ENCODE measurements around the gene CRIM1.

The CRIM1 gene

DNA sequence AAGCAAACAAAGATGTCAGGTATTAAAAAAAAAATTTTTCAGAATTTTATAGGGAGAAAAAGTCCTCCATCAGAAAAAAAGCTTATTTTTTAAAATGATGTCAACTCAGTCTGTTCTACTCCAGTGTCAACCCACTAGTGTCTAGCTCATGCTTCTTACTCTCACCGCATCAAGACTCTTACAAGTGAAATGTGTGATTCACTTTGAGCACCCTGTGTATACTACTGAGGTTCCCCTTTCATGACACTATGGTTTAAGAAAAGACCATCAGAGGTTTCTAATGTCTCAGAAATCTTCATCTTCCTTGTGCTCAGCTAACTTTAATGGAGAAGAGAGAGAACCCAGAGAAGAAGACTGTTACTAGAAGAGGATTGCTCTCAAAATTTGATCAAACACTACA lies 199.0 kb downstream of the CRIM1 start:
- H3K4me3 ChIP-seq = no peak overlapping the region
- TF ChIP-seq, protein P1, sequence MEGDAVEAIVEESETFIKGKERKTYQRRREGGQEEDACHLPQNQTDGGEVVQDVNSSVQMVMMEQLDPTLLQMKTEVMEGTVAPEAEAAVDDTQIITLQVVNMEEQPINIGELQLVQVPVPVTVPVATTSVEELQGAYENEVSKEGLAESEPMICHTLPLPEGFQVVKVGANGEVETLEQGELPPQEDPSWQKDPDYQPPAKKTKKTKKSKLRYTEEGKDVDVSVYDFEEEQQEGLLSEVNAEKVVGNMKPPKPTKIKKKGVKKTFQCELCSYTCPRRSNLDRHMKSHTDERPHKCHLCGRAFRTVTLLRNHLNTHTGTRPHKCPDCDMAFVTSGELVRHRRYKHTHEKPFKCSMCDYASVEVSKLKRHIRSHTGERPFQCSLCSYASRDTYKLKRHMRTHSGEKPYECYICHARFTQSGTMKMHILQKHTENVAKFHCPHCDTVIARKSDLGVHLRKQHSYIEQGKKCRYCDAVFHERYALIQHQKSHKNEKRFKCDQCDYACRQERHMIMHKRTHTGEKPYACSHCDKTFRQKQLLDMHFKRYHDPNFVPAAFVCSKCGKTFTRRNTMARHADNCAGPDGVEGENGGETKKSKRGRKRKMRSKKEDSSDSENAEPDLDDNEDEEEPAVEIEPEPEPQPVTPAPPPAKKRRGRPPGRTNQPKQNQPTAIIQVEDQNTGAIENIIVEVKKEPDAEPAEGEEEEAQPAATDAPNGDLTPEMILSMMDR (IDR thresholded peaks at IDR 0.05) = no peak
- H3K27me3 ChIP-seq = no peaks in the 10 kb centered on the region
- no peaks in the 10 kb centered on the region for H3K9me3 ChIP-seq
- H3K27ac ChIP-seq = peak overlapping the region; percentile 6 to 40
- H3K36me3 ChIP-seq = peaks cover 17 to 25% (median 25%) of the 10 kb centered on the region in 3 donors
- no peak for DNase-seq
- H3K4me1 ChIP-seq = peaks cover 0 to 39% (median 17%) of the 10 kb centered on the region in 4 donors
- intact Hi-C loops (cut with DNase I; ENCODE audit: low total_unique reads) = no loop called here

DNA sequence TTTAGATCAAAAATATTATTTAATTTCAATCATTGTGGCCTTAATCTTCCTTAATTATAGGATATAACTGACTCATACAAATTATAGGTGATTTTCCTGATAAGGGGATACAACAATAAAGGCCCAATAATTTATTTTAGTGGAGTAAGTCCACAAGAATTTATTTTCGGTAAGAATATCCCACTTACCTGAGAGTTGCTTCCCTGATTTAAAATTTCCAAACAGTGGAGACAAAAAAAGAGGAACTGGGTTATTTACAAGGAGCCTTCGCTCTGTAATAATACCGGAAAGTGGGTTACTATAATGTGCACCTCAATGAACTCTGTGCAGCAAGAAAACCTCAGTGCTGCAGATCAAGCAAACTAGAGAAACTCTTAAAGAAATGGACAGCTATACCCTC lies 200.2 kb downstream of the CRIM1 start:
- H3K9me3 ChIP-seq = no peaks in the 10 kb centered on the region
- no peak for DNase-seq
- TF ChIP-seq, protein P1 (IDR thresholded peaks at IDR 0.05) = no peak
- H3K27ac ChIP-seq = peak overlapping the region; percentile 9 to 57
- peaks cover 0 to 42% (median 17%) of the 10 kb centered on the region in 4 donors for H3K4me1 ChIP-seq
- intact Hi-C loops (cut with DNase I; ENCODE audit: low total_unique reads) = no loop called here
- no peak overlapping the region for H3K4me3 ChIP-seq
- H3K27me3 ChIP-seq = no peaks in the 10 kb centered on the region
- peaks cover 5 to 24% (median 23%) of the 10 kb centered on the region in 3 donors for H3K36me3 ChIP-seq

DNA sequence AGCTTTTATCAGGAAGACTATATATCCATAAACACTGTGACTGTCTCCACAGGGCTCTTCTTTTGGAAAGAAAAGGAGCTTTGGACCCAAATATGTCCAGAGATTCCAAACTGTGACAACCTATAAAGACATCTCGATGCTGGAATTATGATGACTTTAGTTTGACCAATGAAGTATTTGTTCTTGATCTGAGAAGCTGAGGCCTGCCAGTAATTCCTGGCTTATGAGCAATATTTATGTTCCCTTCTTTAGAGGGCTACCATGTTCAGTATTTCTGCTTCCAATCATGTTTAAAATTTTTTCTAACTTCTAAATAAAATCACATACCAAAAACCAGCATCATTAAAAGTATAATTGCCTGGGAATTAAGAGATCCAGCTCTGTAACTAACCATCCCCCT lies 201.3 kb downstream of the CRIM1 start:
- Histone ChIP-seq H3K36me3 (peaks cover 0 to 19% (median 14%) of the 10 kb centered on the region in 3 donors), H3K9me3 (no peaks in the 10 kb centered on the region), H3K4me1 (peaks cover 0 to 53% (median 23%) of the 10 kb centered on the region in 4 donors), H3K4me3 (no peak overlapping the region), H3K27me3 (no peaks in the 10 kb centered on the region), H3K27ac (peak overlapping the region; percentile 9 to 57)
- TF ChIP-seq, protein P1 (IDR thresholded peaks at IDR 0.05) = no peak
- no peak for DNase-seq
- intact Hi-C loops (cut with DNase I; ENCODE audit: low total_unique reads) = no loop called here

DNA sequence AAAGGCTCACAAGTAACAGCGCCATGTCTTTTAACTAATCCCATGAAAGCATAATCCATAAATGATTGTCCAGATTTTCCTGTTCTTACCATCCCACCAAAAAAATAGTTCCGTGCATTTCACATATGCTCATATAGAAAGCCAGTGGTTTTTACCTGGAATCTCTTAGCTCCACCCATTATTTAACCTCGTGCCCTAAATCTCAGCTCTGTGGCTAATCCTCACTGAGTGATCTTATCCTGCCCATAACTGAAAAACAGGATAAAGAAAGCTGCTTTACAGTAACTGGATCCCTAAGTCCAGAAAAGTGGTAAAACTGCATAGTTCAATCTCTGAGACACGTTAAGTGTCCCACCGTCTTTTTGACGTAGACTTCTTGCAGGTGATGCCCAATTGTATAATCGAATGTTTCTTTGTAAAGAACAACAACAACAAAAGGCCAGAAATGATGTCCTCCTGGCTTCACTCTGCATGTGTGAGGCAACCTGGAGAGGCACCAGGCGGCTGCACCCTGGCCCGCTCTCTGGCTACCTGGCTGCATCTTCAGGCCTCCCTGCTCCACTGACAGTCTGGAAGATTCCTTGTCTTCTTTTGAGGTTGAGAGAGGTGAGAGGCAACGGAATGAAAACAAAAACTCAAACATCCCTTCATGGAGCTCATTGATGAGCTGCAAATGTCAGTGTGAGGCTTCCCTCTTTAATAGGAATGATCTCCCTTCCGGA lies 203.8 kb downstream of the CRIM1 start:
- intact Hi-C loops (cut with DNase I; ENCODE audit: low total_unique reads) = no loop called here
- H3K36me3 ChIP-seq = peaks cover 0 to 12% (median 9%) of the 10 kb centered on the region in 3 donors
- TF ChIP-seq, protein P1 (IDR thresholded peaks at IDR 0.05) = no peak
- no peaks in the 10 kb centered on the region for H3K9me3 ChIP-seq
- no peaks in the 10 kb centered on the region for H3K27me3 ChIP-seq
- DNase-seq = no peak
- H3K4me1 ChIP-seq = peaks cover 0 to 58% (median 29%) of the 10 kb centered on the region in 4 donors
- H3K4me3 ChIP-seq = no peak overlapping the region
- H3K27ac ChIP-seq = no peak overlapping the region

DNA sequence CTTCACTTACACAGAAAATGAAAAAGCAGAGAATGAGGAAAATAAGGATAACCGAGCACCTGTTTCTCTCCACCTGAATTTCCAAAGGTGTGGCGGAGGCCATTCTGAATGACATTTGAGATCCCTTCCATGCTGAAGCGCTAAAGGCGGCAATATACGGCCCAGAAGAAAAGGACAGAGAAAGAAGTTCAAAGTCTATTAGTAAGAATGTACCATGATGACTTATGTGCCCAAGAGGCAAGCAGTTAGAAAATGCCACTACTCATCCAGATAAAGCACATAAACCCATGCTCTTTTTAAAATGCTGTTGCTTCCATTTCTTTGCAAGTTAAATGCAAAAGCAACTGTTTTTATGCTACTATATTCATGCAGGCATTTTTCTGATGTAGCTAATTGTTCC lies 205.1 kb downstream of the CRIM1 start:
- intact Hi-C loops (cut with DNase I; ENCODE audit: low total_unique reads) = no loop called here
- no peak for DNase-seq

More for the DNA sequence above, 205.1 kb downstream of the CRIM1 start:
- Histone ChIP-seq H3K27ac (no peak overlapping the region), H3K9me3 (no peaks in the 10 kb centered on the region), H3K4me1 (peaks cover 0 to 58% (median 29%) of the 10 kb centered on the region in 4 donors), H3K36me3 (peaks cover 0 to 6% (median 4%) of the 10 kb centered on the region in 3 donors), H3K4me3 (no peak overlapping the region), H3K27me3 (no peaks in the 10 kb centered on the region)
- TF ChIP-seq, protein P1 (IDR thresholded peaks at IDR 0.05) = no peak
